Effector memory CD4-positive, alpha-beta T cell (primary cell): ENCODE results near the gene ADCY10.

Experiments
- DNase-seq, 3 donors: peaks; one replicate each; pipeline ENCODE4 v3.0.0-alpha.2; 2020
- H3K27ac ChIP-seq: 2 replicates; pipeline ENCODE4 v1.7.0; 2013; ENCODE audit warnings: mild to moderate bottlenecking, low read length, moderate library complexity; ENCODE audit not compliant: insufficient read depth, poor library complexity, severe bottlenecking
- H3K27me3 ChIP-seq: replicated peaks from 2 replicates; pipeline ENCODE4 v1.7.0; 2013; ENCODE audit warnings: mild to moderate bottlenecking, low read length; ENCODE audit not compliant: insufficient read depth, control insufficient read depth, poor library complexity, severe bottlenecking
- H3K36me3 ChIP-seq: 2 replicates; pipeline ENCODE4 v1.7.0; 2013; ENCODE audit warnings: mild to moderate bottlenecking, low read length, moderate library complexity; ENCODE audit not compliant: control insufficient read depth, insufficient read depth
- H3K4me1 ChIP-seq: 2 replicates; pipeline ENCODE4 v1.7.0; 2013; ENCODE audit warnings: low read length, mild to moderate bottlenecking; ENCODE audit not compliant: control insufficient read depth, insufficient read depth, poor library complexity, severe bottlenecking
- H3K4me3 ChIP-seq: 2 replicates; pipeline ENCODE4 v1.7.0; 2013; ENCODE audit warnings: low read length, low read depth, mild to moderate bottlenecking; ENCODE audit not compliant: insufficient read depth, poor library complexity, severe bottlenecking
- H3K9me3 ChIP-seq: 2 replicates; pipeline ENCODE4 v1.7.0; 2013; ENCODE audit warnings: mild to moderate bottlenecking, low read length, moderate library complexity; ENCODE audit not compliant: control insufficient read depth

Gene ADCY10

GRCh38 chr1:167791281-167792187 is 122.4 kb downstream of the ADCY10 start:
- Histone ChIP-seq H3K4me1 (no peaks in the 10 kb centered on the region), H3K36me3 (no peaks in the 10 kb centered on the region), H3K27me3 (no peaks in the 10 kb centered on the region), H3K4me3 (no peak overlapping the region), H3K27ac (no peak overlapping the region), H3K9me3 (no peaks in the 10 kb centered on the region)
- no peak for DNase-seq

DNA sequence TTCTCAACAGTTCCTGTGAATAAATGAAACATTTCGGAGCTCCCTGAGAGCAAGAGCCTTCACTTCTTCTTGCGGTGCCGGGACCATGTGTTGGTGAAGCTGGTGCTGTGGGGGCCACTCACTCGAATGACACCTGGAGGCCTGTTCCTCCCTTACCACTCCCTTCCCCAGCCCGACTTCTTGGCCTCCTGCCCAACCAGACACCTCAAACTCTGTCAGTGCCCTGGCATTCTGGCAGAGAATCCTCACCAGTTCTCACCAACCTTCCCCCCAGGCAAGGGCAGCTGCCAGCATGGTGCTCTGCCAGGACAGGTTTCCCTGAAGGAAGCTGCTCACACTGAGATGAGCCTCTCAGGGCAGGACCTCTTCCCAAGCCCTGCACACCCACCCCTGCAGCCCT is 123.8 kb downstream of the ADCY10 start:
- H3K27me3 ChIP-seq: no peaks in the 10 kb centered on the region
- DNase-seq: no peak
- no peak overlapping the region for H3K27ac ChIP-seq
- no peaks in the 10 kb centered on the region for H3K36me3 ChIP-seq
- H3K4me1 ChIP-seq: no peaks in the 10 kb centered on the region
- H3K4me3 ChIP-seq: no peak overlapping the region
- H3K9me3 ChIP-seq: no peaks in the 10 kb centered on the region

GRCh38 chr1:167789501-167789900 is 124.4 kb downstream of the ADCY10 start:
- Histone ChIP-seq H3K9me3 (no peaks in the 10 kb centered on the region), H3K27ac (no peak overlapping the region), H3K4me3 (no peak overlapping the region), H3K36me3 (no peaks in the 10 kb centered on the region), H3K4me1 (no peaks in the 10 kb centered on the region), H3K27me3 (no peaks in the 10 kb centered on the region)
- no peak for DNase-seq

DNA sequence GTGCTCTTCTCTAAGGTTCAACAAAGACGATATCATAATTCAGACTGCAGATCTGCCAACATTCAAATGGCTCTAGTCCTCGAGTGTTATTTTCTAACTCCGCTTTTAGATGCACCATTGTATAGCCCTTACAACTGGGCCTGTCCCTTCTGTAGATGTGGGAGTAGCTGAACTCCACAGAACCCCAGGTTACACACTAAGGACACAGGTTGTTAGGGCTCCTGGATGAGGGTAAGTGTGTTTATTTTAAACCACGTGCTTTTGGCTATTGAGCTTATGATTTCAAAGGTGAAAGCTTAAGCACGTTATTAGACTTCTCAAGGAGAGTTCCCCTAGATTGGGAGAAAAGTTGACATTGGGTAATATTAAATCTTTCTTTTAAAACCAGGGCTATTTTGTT is 127.4 kb downstream of the ADCY10 start:
- Histone ChIP-seq H3K27me3 (no peaks in the 10 kb centered on the region), H3K4me1 (no peaks in the 10 kb centered on the region), H3K27ac (no peak overlapping the region), H3K36me3 (no peaks in the 10 kb centered on the region), H3K4me3 (no peak overlapping the region), H3K9me3 (no peaks in the 10 kb centered on the region)
- no peak for DNase-seq

GRCh38 chr1:167784876-167785550 is 128.9 kb downstream of the ADCY10 start:
- DNase-seq: no peak
- no peak overlapping the region for H3K27ac ChIP-seq

DNA sequence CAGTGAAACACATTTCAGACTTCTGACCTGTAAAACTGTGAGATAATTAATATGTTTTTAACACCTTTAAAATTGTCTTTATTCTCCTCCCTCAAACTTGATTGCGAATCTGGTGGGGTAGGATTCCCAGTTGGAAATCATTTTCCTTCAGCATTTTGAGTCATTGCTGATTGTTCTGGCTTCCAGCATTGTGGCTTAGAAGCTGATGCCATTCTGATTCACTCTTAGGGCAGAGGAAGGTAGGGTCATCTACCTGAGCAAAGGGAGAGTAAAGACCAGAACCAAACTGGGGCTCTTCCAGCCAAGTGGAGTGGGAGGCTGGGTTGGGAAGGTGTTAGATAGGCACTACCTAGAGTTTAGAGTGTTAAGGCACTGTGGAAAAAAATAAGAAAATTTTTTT is 131.0 kb downstream of the ADCY10 start:
- H3K27ac ChIP-seq: no peak overlapping the region
- DNase-seq: no peak
- H3K27me3 ChIP-seq: no peaks in the 10 kb centered on the region
- no peaks in the 10 kb centered on the region for H3K9me3 ChIP-seq
- H3K36me3 ChIP-seq: no peaks in the 10 kb centered on the region
- no peak overlapping the region for H3K4me3 ChIP-seq
- no peaks in the 10 kb centered on the region for H3K4me1 ChIP-seq

More at GRCh38 chr1:167784876-167785550, 128.9 kb downstream of the ADCY10 start:
- Histone ChIP-seq H3K36me3 (no peaks in the 10 kb centered on the region), H3K4me1 (no peaks in the 10 kb centered on the region), H3K27me3 (no peaks in the 10 kb centered on the region), H3K4me3 (no peak overlapping the region), H3K9me3 (no peaks in the 10 kb centered on the region)

DNA sequence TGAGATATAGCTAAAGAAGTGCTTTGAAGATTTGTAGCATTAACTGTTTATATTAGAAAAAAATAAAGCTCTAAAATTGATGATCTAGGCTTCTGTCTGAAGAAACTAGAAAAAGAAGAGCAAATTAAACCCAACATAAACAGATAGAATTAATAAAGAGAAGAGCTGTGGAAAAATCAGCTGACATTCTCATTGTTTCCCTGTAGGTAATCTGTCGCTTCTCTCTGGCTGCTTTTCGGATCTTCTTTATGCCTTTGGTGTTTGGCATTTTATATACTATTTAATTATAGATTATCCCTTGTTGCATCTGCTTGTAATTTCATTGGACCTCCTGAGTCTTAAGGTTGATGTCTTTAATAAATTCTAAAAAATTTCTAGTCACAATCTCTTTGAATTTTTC is 132.4 kb downstream of the ADCY10 start:
- H3K4me3 ChIP-seq: no peak overlapping the region
- H3K9me3 ChIP-seq: no peaks in the 10 kb centered on the region
- H3K27me3 ChIP-seq: no peaks in the 10 kb centered on the region
- no peaks in the 10 kb centered on the region for H3K36me3 ChIP-seq
- no peak overlapping the region for H3K27ac ChIP-seq
- no peaks in the 10 kb centered on the region for H3K4me1 ChIP-seq
- DNase-seq: no peak

- H3K27ac ChIP-seq: no peak overlapping the region
- DNase-seq: no peak
- H3K4me3 ChIP-seq: no peak overlapping the region
- no peaks in the 10 kb centered on the region for H3K4me1 ChIP-seq
- H3K27me3 ChIP-seq: no peaks in the 10 kb centered on the region
- H3K36me3 ChIP-seq: no peaks in the 10 kb centered on the region
- H3K9me3 ChIP-seq: no peaks in the 10 kb centered on the region
These were observed 136.7 kb downstream of the ADCY10 start for GRCh38 chr1:167777269-167777650.

DNA sequence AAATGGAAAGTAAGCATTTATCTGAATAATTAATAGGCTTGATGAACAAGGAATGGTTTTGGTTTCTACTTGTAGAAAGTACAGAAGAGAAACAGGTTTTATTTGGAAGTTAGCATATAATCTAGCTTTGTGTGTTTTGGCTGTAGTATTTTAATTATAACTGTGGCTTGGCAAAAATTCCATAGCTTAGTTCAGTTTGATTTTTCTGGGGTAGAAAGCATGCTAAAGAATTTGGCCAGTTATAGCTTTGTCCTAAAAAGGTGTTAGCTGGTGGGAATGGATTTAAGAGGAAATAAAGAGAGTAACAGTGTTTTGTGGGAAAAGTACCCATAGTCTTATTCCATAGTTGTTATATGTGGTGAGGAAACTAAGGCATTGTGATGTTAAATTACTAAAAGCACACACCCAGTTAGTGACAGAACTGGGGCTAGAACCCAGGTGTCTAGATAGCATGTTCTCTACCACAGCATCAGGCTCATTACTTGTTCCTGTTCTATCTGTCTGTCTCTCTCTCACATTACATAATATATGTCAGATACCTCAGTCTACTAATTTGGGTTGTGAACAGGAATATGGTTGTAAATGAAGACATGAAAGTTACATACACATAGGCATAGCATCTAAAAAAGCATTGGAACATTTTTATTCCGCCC is 137.2 kb downstream of the ADCY10 start:
- H3K4me1 ChIP-seq: no peaks in the 10 kb centered on the region
- no peak overlapping the region for H3K27ac ChIP-seq
- H3K27me3 ChIP-seq: no peaks in the 10 kb centered on the region
- no peaks in the 10 kb centered on the region for H3K9me3 ChIP-seq
- H3K4me3 ChIP-seq: no peak overlapping the region
- H3K36me3 ChIP-seq: no peaks in the 10 kb centered on the region
- no peak for DNase-seq

DNA sequence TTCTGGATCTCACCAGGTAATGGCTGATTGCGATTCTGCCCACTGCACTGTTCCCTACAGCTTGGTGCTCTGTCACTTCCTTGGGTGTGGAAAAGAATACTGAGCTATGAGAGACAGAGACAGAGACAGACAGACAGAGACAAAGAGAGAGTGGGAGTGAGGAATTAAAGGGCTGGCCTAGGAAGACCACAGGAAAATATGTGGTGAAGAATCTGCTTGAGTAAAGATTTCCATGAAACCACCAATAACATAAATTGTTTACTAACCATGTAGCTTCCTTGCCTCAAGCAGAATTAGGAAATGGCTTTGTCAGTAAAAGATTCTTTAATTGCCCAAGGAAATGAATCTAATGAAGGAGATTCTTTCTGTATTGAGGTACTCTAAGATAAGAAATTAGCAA is 137.8 kb downstream of the ADCY10 start:
- H3K36me3 ChIP-seq: no peaks in the 10 kb centered on the region
- no peaks in the 10 kb centered on the region for H3K4me1 ChIP-seq
- H3K4me3 ChIP-seq: no peak overlapping the region
- no peak for DNase-seq
- no peaks in the 10 kb centered on the region for H3K9me3 ChIP-seq
- H3K27me3 ChIP-seq: no peaks in the 10 kb centered on the region
- H3K27ac ChIP-seq: no peak overlapping the region
